ENCODE data around the gene RSPH6A.
"Not testable (repeated sequence)": the region's sequence is repeated elsewhere in the genome, so short reads cannot be mapped to it uniquely, and the experiment has no call there.

Gene RSPH6A

GRCh38 chr19:45758921-45759320 is 56.2 kb downstream of the RSPH6A start:
- Histone ChIP-seq H3K4me3 (ENCODE audit: low read length) (no peak overlapping the region), H3K36me3 (ENCODE audit: control insufficient read depth, insufficient read depth, low read length, severe bottlenecking) (no peaks in the 10 kb centered on the region), H3K27me3 (replicated peaks; ENCODE audit: control insufficient read depth, insufficient read depth, low read length) (peaks cover 5% of the 10 kb centered on the region), H3K9ac (ENCODE audit: low read length) (no peak overlapping the region), H3K4me1 (ENCODE audit: control insufficient read depth, insufficient read depth, low read length) (peaks cover 2% of the 10 kb centered on the region), H3K9me3 (ENCODE audit: control insufficient read depth, low read length) (no peaks in the 10 kb centered on the region)
- no peak for DNase-seq (ENCODE audit: low read depth)

- peak; percentile 69 for DNase-seq (ENCODE audit: low read depth)
- Histone ChIP-seq H3K9me3 (ENCODE audit: control insufficient read depth, low read length) (no peaks in the 10 kb centered on the region), H3K9ac (ENCODE audit: low read length) (no peak overlapping the region), H3K4me3 (ENCODE audit: low read length) (no peak overlapping the region), H3K4me1 (ENCODE audit: control insufficient read depth, insufficient read depth, low read length) (no peaks in the 10 kb centered on the region), H3K36me3 (ENCODE audit: control insufficient read depth, insufficient read depth, low read length, severe bottlenecking) (no peaks in the 10 kb centered on the region), H3K27me3 (replicated peaks; ENCODE audit: control insufficient read depth, insufficient read depth, low read length) (peaks cover 5% of the 10 kb centered on the region)
These were observed 57.4 kb downstream of the RSPH6A start for GRCh38 chr19:45757695-45758094.

- Histone ChIP-seq H3K4me1 (ENCODE audit: control insufficient read depth, insufficient read depth, low read length) (no peaks in the 10 kb centered on the region), H3K27me3 (replicated peaks; ENCODE audit: control insufficient read depth, insufficient read depth, low read length) (peaks cover 5% of the 10 kb centered on the region), H3K36me3 (ENCODE audit: control insufficient read depth, insufficient read depth, low read length, severe bottlenecking) (no peaks in the 10 kb centered on the region), H3K9ac (ENCODE audit: low read length) (no peak overlapping the region), H3K9me3 (ENCODE audit: control insufficient read depth, low read length) (no peaks in the 10 kb centered on the region), H3K4me3 (ENCODE audit: low read length) (no peak overlapping the region)
- no peak for DNase-seq (ENCODE audit: low read depth)
These were observed 60.8 kb downstream of the RSPH6A start for GRCh38 chr19:45754323-45754722.

- no peaks in the 10 kb centered on the region for H3K27me3 ChIP-seq (replicated peaks; ENCODE audit: control insufficient read depth, insufficient read depth, low read length)
- H3K36me3 ChIP-seq (ENCODE audit: control insufficient read depth, insufficient read depth, low read length, severe bottlenecking) = no peaks in the 10 kb centered on the region
- no peak overlapping the region for H3K4me3 ChIP-seq (ENCODE audit: low read length)
- DNase-seq (ENCODE audit: low read depth) = peak; percentile 16
- no peak overlapping the region for H3K9ac ChIP-seq (ENCODE audit: low read length)
- H3K4me1 ChIP-seq (ENCODE audit: control insufficient read depth, insufficient read depth, low read length) = no peaks in the 10 kb centered on the region
- no peaks in the 10 kb centered on the region for H3K9me3 ChIP-seq (ENCODE audit: control insufficient read depth, low read length)
These were observed 61.6 kb downstream of the RSPH6A start for GRCh38 chr19:45753548-45753947.

GRCh38 chr19:45752639-45753038 is 62.5 kb downstream of the RSPH6A start:
- H3K4me3 ChIP-seq (ENCODE audit: low read length) = no peak overlapping the region
- DNase-seq (ENCODE audit: low read depth) = no peak
- no peak overlapping the region for H3K9ac ChIP-seq (ENCODE audit: low read length)
- H3K9me3 ChIP-seq (ENCODE audit: control insufficient read depth, low read length) = no peaks in the 10 kb centered on the region
- no peaks in the 10 kb centered on the region for H3K27me3 ChIP-seq (replicated peaks; ENCODE audit: control insufficient read depth, insufficient read depth, low read length)
- no peaks in the 10 kb centered on the region for H3K36me3 ChIP-seq (ENCODE audit: control insufficient read depth, insufficient read depth, low read length, severe bottlenecking)
- no peaks in the 10 kb centered on the region for H3K4me1 ChIP-seq (ENCODE audit: control insufficient read depth, insufficient read depth, low read length)

GRCh38 chr19:45751483-45751882 is 63.6 kb downstream of the RSPH6A start:
- H3K4me3 ChIP-seq (ENCODE audit: low read length); H3K4me1 ChIP-seq (ENCODE audit: control insufficient read depth, insufficient read depth, low read length); H3K9ac ChIP-seq (ENCODE audit: low read length); DNase-seq (ENCODE audit: low read depth); H3K27me3 ChIP-seq (replicated peaks; ENCODE audit: control insufficient read depth, insufficient read depth, low read length); H3K36me3 ChIP-seq (ENCODE audit: control insufficient read depth, insufficient read depth, low read length, severe bottlenecking); H3K9me3 ChIP-seq (ENCODE audit: control insufficient read depth, low read length): not testable (repeated sequence)

- no peaks in the 10 kb centered on the region for H3K27me3 ChIP-seq (replicated peaks; ENCODE audit: control insufficient read depth, insufficient read depth, low read length)
- H3K9me3 ChIP-seq (ENCODE audit: control insufficient read depth, low read length) = no peaks in the 10 kb centered on the region
- no peaks in the 10 kb centered on the region for H3K36me3 ChIP-seq (ENCODE audit: control insufficient read depth, insufficient read depth, low read length, severe bottlenecking)
- H3K4me3 ChIP-seq (ENCODE audit: low read length) = no peak overlapping the region
- no peak overlapping the region for H3K9ac ChIP-seq (ENCODE audit: low read length)
- peaks cover 4% of the 10 kb centered on the region for H3K4me1 ChIP-seq (ENCODE audit: control insufficient read depth, insufficient read depth, low read length)
- no peak for DNase-seq (ENCODE audit: low read depth)
These were observed 67.6 kb downstream of the RSPH6A start for GRCh38 chr19:45747513-45747912.

GRCh38 chr19:45746866-45747265 is 68.2 kb downstream of the RSPH6A start:
- Histone ChIP-seq H3K9me3 (ENCODE audit: control insufficient read depth, low read length) (no peaks in the 10 kb centered on the region), H3K27me3 (replicated peaks; ENCODE audit: control insufficient read depth, insufficient read depth, low read length) (no peaks in the 10 kb centered on the region), H3K9ac (ENCODE audit: low read length) (no peak overlapping the region), H3K4me3 (ENCODE audit: low read length) (no peak overlapping the region), H3K4me1 (ENCODE audit: control insufficient read depth, insufficient read depth, low read length) (peaks cover 4% of the 10 kb centered on the region), H3K36me3 (ENCODE audit: control insufficient read depth, insufficient read depth, low read length, severe bottlenecking) (no peaks in the 10 kb centered on the region)
- DNase-seq (ENCODE audit: low read depth) = no peak
